HL-60 (cell line): ENCODE results near the gene TBX15.
"Not testable (repeated sequence)": the region's sequence is repeated elsewhere in the genome, so short reads cannot be mapped to it uniquely, and the experiment has no call there.

Source experiments
- DNase-seq, 2 experiments: peaks; one replicate each; pipeline ENCODE4 v3.0.0-alpha.2; 2010 to 2020; ENCODE audit warnings: low read depth in 1 of 2, low spot score in 1 of 2
- H3K27ac ChIP-seq: fragments of 250-450 bp; sonication (Bioruptor Pico); replicated peaks from 2 replicates; pipeline ENCODE4 v1.5.1; 2020; ENCODE audit warnings: mild to moderate bottlenecking, moderate library complexity
- H3K27me3 ChIP-seq: fragments of 250-450 bp; sonication (Bioruptor Pico); 2 replicates; pipeline ENCODE4 v1.5.1; 2021; ENCODE audit warnings: mild to moderate bottlenecking, moderate library complexity; ENCODE audit not compliant: insufficient read depth, poor library complexity, severe bottlenecking
- H3K4me3 ChIP-seq: replicated peaks from 2 replicates; pipeline ENCODE4 v1.5.1; 2011; ENCODE audit warnings: mild to moderate bottlenecking, control low read depth, low read length; ENCODE audit not compliant: insufficient read depth
- CTCF ChIP-seq: IDR thresholded peaks from one replicate; pipeline ENCODE4 v1.5.1; 2011; ENCODE audit warnings: low read length, control low read depth, inconsistent platforms; ENCODE audit not compliant: insufficient read depth
- GABPA ChIP-seq: IDR thresholded peaks from 2 replicates; pipeline ENCODE4 v1.6.1; 2012; ENCODE audit warnings: low read depth
- POLR2AphosphoS5 ChIP-seq: IDR thresholded peaks from 2 replicates; pipeline ENCODE4 v1.6.1; 2012; ENCODE audit warnings: low read depth
- SPI1 ChIP-seq: IDR thresholded peaks from 2 replicates; pipeline ENCODE4 v1.6.1; 2012; ENCODE audit warnings: low read depth, mild to moderate bottlenecking, borderline replicate concordance
- TF ChIP-seq, protein P1 (sequence below): IDR thresholded peaks from 2 replicates; pipeline ENCODE4 v1.6.1; 2012; ENCODE audit warnings: low read depth; ENCODE audit not compliant: insufficient replicate concordance

Gene TBX15

DNA sequence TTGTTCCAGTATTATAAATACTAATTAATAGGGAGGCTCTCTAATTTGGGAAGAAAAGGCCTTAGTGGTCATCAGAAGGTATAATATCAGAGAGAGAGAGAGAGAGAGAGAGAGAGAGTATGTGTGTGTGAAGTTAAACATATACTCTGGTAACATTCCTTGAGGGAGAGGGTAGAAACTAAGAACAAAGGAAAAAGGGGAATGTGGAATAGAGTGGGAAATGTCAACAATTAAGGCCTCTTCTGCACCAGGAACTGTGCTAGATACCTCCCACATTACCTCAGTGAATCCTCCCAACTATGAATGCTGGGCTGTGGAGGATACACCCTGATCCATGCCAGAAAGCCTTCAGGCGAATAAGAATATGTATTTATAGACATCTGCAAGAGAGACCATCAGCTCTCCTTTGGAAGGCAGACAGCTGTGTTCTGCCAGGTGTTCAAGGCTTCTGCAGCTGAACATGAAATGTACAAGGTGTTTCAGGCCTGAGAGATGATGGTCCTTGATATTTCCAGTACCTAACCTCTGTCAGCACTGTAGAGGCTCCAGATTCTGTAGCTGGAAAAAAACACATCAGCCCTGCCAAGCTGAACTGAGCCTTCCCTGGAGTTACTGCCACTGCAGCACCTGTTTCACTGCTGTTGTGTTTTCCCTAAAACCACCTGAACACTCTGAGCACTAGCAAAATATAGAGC lies 29.1 kb downstream of the TBX15 start:
- no peak overlapping the region for H3K27ac ChIP-seq

GRCh38 chr1:118958140-118958539 lies 30.0 kb downstream of the TBX15 start:
- Histone ChIP-seq H3K27me3 (no peaks in the 10 kb centered on the region), H3K4me3 (no peak overlapping the region), H3K27ac (no peak overlapping the region)
- TF ChIP-seq POLR2AphosphoS5 (no peak), SPI1 (no peak), CTCF (no peak), GABPA (no peak)
- TF ChIP-seq, protein P1, sequence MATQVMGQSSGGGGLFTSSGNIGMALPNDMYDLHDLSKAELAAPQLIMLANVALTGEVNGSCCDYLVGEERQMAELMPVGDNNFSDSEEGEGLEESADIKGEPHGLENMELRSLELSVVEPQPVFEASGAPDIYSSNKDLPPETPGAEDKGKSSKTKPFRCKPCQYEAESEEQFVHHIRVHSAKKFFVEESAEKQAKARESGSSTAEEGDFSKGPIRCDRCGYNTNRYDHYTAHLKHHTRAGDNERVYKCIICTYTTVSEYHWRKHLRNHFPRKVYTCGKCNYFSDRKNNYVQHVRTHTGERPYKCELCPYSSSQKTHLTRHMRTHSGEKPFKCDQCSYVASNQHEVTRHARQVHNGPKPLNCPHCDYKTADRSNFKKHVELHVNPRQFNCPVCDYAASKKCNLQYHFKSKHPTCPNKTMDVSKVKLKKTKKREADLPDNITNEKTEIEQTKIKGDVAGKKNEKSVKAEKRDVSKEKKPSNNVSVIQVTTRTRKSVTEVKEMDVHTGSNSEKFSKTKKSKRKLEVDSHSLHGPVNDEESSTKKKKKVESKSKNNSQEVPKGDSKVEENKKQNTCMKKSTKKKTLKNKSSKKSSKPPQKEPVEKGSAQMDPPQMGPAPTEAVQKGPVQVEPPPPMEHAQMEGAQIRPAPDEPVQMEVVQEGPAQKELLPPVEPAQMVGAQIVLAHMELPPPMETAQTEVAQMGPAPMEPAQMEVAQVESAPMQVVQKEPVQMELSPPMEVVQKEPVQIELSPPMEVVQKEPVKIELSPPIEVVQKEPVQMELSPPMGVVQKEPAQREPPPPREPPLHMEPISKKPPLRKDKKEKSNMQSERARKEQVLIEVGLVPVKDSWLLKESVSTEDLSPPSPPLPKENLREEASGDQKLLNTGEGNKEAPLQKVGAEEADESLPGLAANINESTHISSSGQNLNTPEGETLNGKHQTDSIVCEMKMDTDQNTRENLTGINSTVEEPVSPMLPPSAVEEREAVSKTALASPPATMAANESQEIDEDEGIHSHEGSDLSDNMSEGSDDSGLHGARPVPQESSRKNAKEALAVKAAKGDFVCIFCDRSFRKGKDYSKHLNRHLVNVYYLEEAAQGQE, result no peak
- DNase-seq, result no peak

More for the DNA sequence above, 29.1 kb downstream of the TBX15 start:
- H3K27me3 ChIP-seq, result no peaks in the 10 kb centered on the region
- DNase-seq, result no peak
- H3K4me3 ChIP-seq, result no peak overlapping the region
- TF ChIP-seq POLR2AphosphoS5 (no peak), CTCF (no peak), SPI1 (no peak), GABPA (no peak)
- TF ChIP-seq, protein P1, result no peak

- not testable (repeated sequence) for H3K27ac ChIP-seq, H3K27me3 ChIP-seq, H3K4me3 ChIP-seq, DNase-seq
These were observed 30.6 kb downstream of the TBX15 start for GRCh38 chr1:118957579-118957978.

DNA sequence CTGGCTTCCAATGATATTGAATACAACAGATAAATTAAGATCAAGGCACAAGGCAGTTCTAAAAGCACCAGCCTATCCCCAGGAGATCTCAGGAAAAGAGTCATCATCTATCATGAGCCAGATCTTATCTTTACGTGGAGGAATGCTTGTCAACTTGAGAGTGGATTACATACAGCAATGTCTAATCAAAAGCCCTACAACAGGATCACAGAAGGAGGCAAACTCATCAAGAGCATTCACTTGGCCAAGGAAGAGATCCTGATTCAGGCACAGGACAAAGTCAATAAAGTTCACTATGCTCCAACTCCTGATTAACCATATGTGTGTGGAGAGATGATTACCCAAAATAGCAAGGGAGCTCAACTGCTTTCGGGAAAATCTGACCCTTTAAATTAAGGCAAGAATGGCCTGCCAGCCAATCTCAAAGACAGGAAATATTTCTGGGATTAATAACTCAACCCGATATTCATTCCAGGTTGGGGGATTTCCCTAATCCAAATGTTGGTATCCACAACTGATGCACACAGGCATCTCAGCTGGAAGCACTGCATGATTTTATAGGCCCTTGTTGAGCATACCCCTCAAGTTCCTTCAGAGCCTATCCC lies 33.7 kb downstream of the TBX15 start:
- TF ChIP-seq SPI1 (no peak), CTCF (no peak), POLR2AphosphoS5 (no peak), GABPA (no peak)
- TF ChIP-seq, protein P1, result no peak
- no peaks in the 10 kb centered on the region for H3K27me3 ChIP-seq
- H3K4me3 ChIP-seq, result no peak overlapping the region
- H3K27ac ChIP-seq, result no peak overlapping the region
- DNase-seq, result no peak
